ENCODE results near the gene OGDHL. TPM values are rescaled to one million over a fixed set of nuclear protein-coding genes. Genes with fewer than 3 reads are reported as not detected.

The OGDHL gene
- total and polyA plus RNA-seq, 9 of the 15 experiments (the other 6 are each of a cell fraction or from before 2014, with no cell fraction given) = 0.01 to 1.8 (median 0.91) TPM

DNA sequence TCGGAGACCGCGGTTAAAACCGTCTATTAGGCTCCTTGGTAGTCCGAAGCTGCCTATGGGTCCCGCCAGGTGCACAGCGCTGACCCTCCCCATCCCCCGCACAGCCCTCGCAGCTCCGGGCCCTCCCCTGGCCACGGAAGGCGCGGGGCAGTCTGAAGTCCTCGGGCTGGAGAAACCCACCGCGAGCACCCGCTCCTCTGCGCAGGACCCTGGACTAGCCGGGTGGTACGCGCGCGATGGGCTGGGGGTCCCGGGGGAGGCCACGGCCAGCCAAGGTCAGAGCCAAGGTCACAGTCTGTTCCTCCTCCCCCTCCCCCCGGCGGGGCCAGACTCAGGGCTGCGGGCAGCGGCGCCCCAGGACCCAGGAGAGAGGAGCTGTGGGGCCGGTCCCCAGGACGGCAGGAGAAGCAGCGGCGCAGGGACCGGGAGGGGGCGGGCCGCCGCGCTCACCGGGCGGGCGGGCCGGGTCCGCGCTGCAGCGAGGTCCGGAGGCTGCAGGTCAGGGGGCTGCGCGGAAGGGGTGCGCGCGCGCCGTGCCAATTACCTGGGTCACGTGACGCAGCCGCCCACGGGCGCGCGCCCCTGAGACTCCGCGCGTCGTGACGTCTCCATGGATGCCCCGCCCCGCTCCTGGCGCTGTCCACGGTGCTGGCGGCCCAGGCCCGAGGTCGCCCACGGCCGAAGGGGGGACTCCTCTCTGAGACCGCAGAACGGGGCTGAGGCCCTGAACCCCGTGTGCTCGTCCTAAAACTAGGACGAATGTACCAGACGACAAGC, at the start of gene OGDHL (continued):
- TF ChIP-seq, protein P1, sequence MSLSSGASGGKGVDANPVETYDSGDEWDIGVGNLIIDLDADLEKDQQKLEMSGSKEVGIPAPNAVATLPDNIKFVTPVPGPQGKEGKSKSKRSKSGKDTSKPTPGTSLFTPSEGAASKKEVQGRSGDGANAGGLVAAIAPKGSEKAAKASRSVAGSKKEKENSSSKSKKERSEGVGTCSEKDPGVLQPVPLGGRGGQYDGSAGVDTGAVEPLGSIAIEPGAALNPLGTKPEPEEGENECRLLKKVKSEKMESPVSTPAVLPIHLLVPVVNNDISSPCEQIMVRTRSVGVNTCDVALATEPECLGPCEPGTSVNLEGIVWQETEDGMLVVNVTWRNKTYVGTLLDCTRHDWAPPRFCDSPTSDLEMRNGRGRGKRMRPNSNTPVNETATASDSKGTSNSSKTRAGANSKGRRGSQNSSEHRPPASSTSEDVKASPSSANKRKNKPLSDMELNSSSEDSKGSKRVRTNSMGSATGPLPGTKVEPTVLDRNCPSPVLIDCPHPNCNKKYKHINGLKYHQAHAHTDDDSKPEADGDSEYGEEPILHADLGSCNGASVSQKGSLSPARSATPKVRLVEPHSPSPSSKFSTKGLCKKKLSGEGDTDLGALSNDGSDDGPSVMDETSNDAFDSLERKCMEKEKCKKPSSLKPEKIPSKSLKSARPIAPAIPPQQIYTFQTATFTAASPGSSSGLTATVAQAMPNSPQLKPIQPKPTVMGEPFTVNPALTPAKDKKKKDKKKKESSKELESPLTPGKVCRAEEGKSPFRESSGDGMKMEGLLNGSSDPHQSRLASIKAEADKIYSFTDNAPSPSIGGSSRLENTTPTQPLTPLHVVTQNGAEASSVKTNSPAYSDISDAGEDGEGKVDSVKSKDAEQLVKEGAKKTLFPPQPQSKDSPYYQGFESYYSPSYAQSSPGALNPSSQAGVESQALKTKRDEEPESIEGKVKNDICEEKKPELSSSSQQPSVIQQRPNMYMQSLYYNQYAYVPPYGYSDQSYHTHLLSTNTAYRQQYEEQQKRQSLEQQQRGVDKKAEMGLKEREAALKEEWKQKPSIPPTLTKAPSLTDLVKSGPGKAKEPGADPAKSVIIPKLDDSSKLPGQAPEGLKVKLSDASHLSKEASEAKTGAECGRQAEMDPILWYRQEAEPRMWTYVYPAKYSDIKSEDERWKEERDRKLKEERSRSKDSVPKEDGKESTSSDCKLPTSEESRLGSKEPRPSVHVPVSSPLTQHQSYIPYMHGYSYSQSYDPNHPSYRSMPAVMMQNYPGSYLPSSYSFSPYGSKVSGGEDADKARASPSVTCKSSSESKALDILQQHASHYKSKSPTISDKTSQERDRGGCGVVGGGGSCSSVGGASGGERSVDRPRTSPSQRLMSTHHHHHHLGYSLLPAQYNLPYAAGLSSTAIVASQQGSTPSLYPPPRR (CRISPR knock-in tag; IDR thresholded peaks at IDR 0.05; ENCODE audit: borderline replicate concordance) = peak; percentile 85; the same call in 1 of the 2 replicates
- TF ChIP-seq ZNF644 (tag; IDR thresholded peaks at IDR 0.05; ENCODE audit: low read depth) (0 out of 2 replicates have a peak, but pooled peaks have one; percentile 63), PHF8 (IDR thresholded peaks at IDR 0.05; ENCODE audit: borderline replicate concordance, low read length) (peak; percentile 31; the same call in 1 of the 2 replicates), HMGN3 (IDR thresholded peaks at IDR 0.05; ENCODE audit: borderline replicate concordance, extremely low read depth, insufficient read length, low read depth, low read length) (peak; percentile 49), JUND (IDR thresholded peaks at IDR 0.05; ENCODE audit: borderline replicate concordance, low read depth, low read length) (peak; percentile 50), JUND (tag; IDR thresholded peaks at IDR 0.05; ENCODE audit: borderline replicate concordance, low read depth, low read length) (peak; percentile 51; the same call in 1 of the 3 replicates), TCF3 (CRISPR knock-in tag; IDR thresholded peaks at IDR 0.05) (peak; percentile 37; the same call in 1 of the 2 replicates), MAZ (CRISPR knock-in tag; conservative IDR thresholded peaks at IDR 0.05 in 1 of 2, IDR thresholded peaks at IDR 0.05 in 1 of 2) (peak; percentile 91 to 98), ATF7 (IDR thresholded peaks at IDR 0.05) (peak; percentile 67)
- TF ChIP-seq, protein P2, sequence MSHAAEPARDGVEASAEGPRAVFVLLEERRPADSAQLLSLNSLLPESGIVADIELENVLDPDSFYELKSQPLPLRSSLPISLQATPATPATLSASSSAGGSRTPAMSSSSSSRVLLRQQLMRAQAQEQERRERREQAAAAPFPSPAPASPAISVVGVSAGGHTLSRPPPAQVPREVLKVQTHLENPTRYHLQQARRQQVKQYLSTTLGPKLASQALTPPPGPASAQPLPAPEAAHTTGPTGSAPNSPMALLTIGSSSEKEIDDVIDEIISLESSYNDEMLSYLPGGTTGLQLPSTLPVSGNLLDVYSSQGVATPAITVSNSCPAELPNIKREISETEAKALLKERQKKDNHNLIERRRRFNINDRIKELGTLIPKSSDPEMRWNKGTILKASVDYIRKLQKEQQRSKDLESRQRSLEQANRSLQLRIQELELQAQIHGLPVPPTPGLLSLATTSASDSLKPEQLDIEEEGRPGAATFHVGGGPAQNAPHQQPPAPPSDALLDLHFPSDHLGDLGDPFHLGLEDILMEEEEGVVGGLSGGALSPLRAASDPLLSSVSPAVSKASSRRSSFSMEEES (CRISPR knock-in tag; IDR thresholded peaks at IDR 0.05) = peak; percentile 99
- TF ChIP-seq, protein P3, sequence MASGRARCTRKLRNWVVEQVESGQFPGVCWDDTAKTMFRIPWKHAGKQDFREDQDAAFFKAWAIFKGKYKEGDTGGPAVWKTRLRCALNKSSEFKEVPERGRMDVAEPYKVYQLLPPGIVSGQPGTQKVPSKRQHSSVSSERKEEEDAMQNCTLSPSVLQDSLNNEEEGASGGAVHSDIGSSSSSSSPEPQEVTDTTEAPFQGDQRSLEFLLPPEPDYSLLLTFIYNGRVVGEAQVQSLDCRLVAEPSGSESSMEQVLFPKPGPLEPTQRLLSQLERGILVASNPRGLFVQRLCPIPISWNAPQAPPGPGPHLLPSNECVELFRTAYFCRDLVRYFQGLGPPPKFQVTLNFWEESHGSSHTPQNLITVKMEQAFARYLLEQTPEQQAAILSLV (tag; IDR thresholded peaks at IDR 0.05) = no peak
- TF ChIP-seq, protein P4, sequence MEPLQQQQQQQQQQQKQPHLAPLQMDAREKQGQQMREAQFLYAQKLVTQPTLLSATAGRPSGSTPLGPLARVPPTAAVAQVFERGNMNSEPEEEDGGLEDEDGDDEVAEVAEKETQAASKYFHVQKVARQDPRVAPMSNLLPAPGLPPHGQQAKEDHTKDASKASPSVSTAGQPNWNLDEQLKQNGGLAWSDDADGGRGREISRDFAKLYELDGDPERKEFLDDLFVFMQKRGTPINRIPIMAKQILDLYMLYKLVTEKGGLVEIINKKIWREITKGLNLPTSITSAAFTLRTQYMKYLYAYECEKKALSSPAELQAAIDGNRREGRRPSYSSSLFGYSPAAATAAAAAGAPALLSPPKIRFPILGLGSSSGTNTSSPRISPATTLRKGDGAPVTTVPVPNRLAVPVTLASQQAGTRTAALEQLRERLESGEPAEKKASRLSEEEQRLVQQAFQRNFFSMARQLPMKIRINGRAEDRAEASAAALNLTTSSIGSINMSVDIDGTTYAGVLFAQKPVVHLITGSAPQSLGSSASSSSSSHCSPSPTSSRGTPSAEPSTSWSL (CRISPR knock-in tag; IDR thresholded peaks at IDR 0.05; ENCODE audit: borderline replicate concordance) = no peak
- TF ChIP-seq, protein P5, sequence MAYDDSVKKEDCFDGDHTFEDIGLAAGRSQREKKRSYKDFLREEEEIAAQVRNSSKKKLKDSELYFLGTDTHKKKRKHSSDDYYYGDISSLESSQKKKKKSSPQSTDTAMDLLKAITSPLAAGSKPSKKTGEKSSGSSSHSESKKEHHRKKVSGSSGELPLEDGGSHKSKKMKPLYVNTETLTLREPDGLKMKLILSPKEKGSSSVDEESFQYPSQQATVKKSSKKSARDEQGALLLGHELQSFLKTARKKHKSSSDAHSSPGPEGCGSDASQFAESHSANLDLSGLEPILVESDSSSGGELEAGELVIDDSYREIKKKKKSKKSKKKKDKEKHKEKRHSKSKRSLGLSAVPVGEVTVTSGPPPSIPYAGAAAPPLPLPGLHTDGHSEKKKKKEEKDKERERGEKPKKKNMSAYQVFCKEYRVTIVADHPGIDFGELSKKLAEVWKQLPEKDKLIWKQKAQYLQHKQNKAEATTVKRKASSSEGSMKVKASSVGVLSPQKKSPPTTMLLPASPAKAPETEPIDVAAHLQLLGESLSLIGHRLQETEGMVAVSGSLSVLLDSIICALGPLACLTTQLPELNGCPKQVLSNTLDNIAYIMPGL (CRISPR knock-in tag; IDR thresholded peaks at IDR 0.05) = peak; percentile 97

Data from K562 (cell line).